ENCODE data around the gene ACER3. TPM values are rescaled to one million over a fixed set of nuclear protein-coding genes. Genes with fewer than 3 reads are reported as not detected.

Gene ACER3
- total and polyA plus RNA-seq, 2 of the 4 experiments (the other 2 are of a cell fraction), result 3.5 to 10.0 TPM

DNA sequence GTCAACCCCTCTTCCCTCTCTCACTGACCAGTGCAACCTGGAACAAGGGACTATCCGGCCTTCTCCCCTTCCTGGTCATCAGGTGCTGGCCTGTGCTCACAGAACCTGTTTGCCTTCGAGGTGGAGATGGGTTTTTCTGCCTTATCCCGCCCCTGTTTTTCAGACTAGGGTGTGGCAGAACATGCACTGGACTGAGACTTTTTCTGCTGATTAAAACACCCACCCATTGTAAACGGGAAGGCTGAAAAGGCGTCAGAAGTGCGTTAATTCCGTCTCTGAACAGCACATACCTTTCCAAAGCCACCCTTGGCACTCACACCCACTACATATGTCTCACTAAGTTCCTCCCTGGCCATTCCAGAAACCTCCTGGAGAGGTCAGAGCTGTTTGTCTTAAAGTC is 169.1 kb downstream of the ACER3 start:
- H3K18ac ChIP-seq (ENCODE audit: low read depth, low read length), result no peak overlapping the region
- no peak overlapping the region for H4K5ac ChIP-seq (ENCODE audit: low read depth, low read length)
- no peak overlapping the region for H3K27ac ChIP-seq (ENCODE audit: insufficient read depth, low read length)
- no peaks in the 10 kb centered on the region for H3K79me1 ChIP-seq (ENCODE audit: low read depth in 1 of 2, low read length in 2 of 2)
- no peak overlapping the region for H3K9ac ChIP-seq (ENCODE audit: low read depth, low read length)
- H3K4ac ChIP-seq (ENCODE audit: low read depth, low read length), result no peak overlapping the region
- CTCF ChIA-PET, result interaction anchor here (1.3 kb wide), 1 partner anchor 110 kb away, joined by 3 read pairs; no protein-coding TSS in a partner anchor
- intact Hi-C loops (cut with micrococcal nuclease) (loop anchor here (10.0 kb wide), 1 partner anchor 55 kb away; no protein-coding TSS in a partner anchor), dilution Hi-C loops (cut with HindIII; ENCODE audit: low sequenced_read_pairs, unreplicated experiment) (no loop called here), in situ Hi-C loops (cut with MboI; ENCODE audit: low sequenced_read_pairs) (loop anchor here (10.0 to 25.0 kb wide), 2 partner anchors 215 to 293 kb away; no protein-coding TSS in a partner anchor)
- BruUV-seq (replicated peaks), result no TSS peak
- H3K23ac ChIP-seq (ENCODE audit: low read depth, low read length), result no peak overlapping the region
- H4K20me1 ChIP-seq (ENCODE audit: insufficient read depth, low read length), result no peaks in the 10 kb centered on the region
- H3K9me1 ChIP-seq (ENCODE audit: insufficient read depth, low read length), result no peaks in the 10 kb centered on the region
- H2BK120ac ChIP-seq (ENCODE audit: low read depth, low read length), result no peak overlapping the region
- DNase-seq (no peak), ATAC-seq (ENCODE audit: low read depth) (no peak)
- H3K56ac ChIP-seq (ENCODE audit: extremely low read depth, insufficient read depth, low read length), result no peak overlapping the region
- no peak overlapping the region for H4K8ac ChIP-seq (ENCODE audit: low read depth in 2 of 2, low read length in 2 of 2)
- H2BK15ac ChIP-seq (ENCODE audit: low read depth, low read length), result no peak overlapping the region
- H4K91ac ChIP-seq (ENCODE audit: insufficient read depth, low read depth, low read length), result no peak overlapping the region
- H3K4me1 ChIP-seq (ENCODE audit: control insufficient read depth, insufficient read depth, low read length), result no peaks in the 10 kb centered on the region
- no peak overlapping the region for H2AK9ac ChIP-seq (replicated peaks; ENCODE audit: low read depth, low read length, poor library complexity)
- TF ChIP-seq BHLHE40 (IDR thresholded peaks at IDR 0.05; ENCODE audit: low read depth, low read length) (no peak), RCOR1 (IDR thresholded peaks at IDR 0.05; ENCODE audit: insufficient replicate concordance, low read length) (no peak), NFE2L2 (IDR thresholded peaks at IDR 0.05; ENCODE audit: low read depth, low read length) (no peak), CHD1 (IDR thresholded peaks at IDR 0.05; ENCODE audit: low read depth, low read length) (no peak), CTCF (conservative IDR thresholded peaks at IDR 0.05; ENCODE audit: low read depth, low read length) (no peak), FOS (IDR thresholded peaks at IDR 0.05; ENCODE audit: low read depth, low read length) (no peak), RAD21 (IDR thresholded peaks at IDR 0.05; ENCODE audit: low read length) (no peak), MAZ (IDR thresholded peaks at IDR 0.05; ENCODE audit: borderline replicate concordance, low read depth, low read length) (no peak), SMC3 (IDR thresholded peaks at IDR 0.05; ENCODE audit: low read depth, low read length) (no peak), RFX5 (IDR thresholded peaks at IDR 0.05; ENCODE audit: low read depth, low read length) (no peak), MXI1 (IDR thresholded peaks at IDR 0.05; ENCODE audit: borderline replicate concordance, low read depth, low read length) (no peak), POLR2A (IDR thresholded peaks at IDR 0.05; ENCODE audit: low read depth, low read length) (no peak)
- TF ChIP-seq, protein P1, sequence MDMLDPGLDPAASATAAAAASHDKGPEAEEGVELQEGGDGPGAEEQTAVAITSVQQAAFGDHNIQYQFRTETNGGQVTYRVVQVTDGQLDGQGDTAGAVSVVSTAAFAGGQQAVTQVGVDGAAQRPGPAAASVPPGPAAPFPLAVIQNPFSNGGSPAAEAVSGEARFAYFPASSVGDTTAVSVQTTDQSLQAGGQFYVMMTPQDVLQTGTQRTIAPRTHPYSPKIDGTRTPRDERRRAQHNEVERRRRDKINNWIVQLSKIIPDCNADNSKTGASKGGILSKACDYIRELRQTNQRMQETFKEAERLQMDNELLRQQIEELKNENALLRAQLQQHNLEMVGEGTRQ (IDR thresholded peaks at IDR 0.05; ENCODE audit: low read depth, low read length), result no peak
- POLR2A ChIA-PET (ENCODE audit: unreplicated experiment), result no interaction called here
- peaks cover 20% of the 10 kb centered on the region for H3K27me3 ChIP-seq (ENCODE audit: control insufficient read depth, insufficient read depth, low read length)
- no peak overlapping the region for H3K4me2 ChIP-seq (ENCODE audit: low read depth, low read length)
- H3K4me3 ChIP-seq (ENCODE audit: insufficient read depth, low read depth, low read length), result no peak overlapping the region
- no CpG with 5 or more reads among the region's 7 CpGs for WGBS, 2 experiments (ENCODE audit: extremely low coverage in 2 of 2, insufficient read length in 1 of 2)
- no peak overlapping the region for H2AK5ac ChIP-seq (ENCODE audit: low read depth, low read length)
- H3K14ac ChIP-seq (replicated peaks; ENCODE audit: low read depth, low read length), result no peak overlapping the region
- H3K36me3 ChIP-seq (ENCODE audit: control insufficient read depth, insufficient read depth, low read length), result no peaks in the 10 kb centered on the region
- no peak overlapping the region for H2BK5ac ChIP-seq (ENCODE audit: low read depth, low read length, poor library complexity, severe bottlenecking)
- H2AFZ ChIP-seq (replicated peaks; ENCODE audit: low read length, poor library complexity), result no peak overlapping the region
- no peaks in the 10 kb centered on the region for H3K9me3 ChIP-seq (ENCODE audit: control insufficient read depth, insufficient read depth, low read length)
- no peak overlapping the region for H2BK20ac ChIP-seq (ENCODE audit: low read depth, low read length)
